ENCODE measurements around the gene TSHZ1.

The TSHZ1 gene

DNA sequence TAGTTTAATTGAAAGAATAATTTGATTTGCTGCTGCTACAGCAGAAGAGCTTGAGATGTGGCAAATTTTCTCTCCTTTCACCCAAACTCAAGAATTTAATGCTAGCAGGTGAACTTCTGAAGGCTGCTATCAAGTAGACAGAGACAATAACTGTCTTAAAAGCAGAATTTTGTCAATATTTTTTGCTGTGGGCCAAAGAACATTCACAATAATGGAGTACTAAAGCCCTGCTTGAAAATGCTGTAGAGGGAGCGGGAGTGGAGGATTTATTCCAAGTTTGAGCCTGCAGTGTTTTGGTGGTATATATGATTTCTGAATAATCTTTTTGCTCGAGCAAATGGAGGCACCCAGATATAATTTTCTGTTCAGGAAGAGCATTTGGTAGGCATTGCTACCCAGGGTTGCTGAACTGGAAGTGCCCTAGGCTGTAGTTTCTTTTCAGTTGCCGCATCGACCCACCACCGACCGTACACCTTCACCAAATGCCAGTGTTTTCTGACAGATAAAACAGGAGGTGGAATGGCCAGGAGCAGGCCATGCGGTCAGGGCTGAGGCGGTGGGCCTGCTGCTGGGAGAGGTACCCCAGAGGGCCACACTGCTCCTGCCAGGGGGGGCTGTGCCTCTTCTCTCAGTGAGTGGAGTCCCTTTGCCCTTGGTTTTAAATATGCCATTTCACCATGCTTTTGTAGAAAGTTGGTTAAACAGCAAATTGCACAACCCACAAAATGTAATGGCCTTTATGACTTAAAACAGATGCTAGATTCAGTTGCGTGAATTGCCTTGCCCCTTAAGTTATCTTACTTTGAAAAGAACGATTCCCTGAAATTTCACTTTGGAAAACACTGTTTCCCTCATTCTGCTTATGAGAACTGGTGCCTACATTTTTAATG lies 36.4 kb downstream of the TSHZ1 start:
- no peak for DNase-seq (ENCODE audit: low read depth in 2 of 2)

DNA sequence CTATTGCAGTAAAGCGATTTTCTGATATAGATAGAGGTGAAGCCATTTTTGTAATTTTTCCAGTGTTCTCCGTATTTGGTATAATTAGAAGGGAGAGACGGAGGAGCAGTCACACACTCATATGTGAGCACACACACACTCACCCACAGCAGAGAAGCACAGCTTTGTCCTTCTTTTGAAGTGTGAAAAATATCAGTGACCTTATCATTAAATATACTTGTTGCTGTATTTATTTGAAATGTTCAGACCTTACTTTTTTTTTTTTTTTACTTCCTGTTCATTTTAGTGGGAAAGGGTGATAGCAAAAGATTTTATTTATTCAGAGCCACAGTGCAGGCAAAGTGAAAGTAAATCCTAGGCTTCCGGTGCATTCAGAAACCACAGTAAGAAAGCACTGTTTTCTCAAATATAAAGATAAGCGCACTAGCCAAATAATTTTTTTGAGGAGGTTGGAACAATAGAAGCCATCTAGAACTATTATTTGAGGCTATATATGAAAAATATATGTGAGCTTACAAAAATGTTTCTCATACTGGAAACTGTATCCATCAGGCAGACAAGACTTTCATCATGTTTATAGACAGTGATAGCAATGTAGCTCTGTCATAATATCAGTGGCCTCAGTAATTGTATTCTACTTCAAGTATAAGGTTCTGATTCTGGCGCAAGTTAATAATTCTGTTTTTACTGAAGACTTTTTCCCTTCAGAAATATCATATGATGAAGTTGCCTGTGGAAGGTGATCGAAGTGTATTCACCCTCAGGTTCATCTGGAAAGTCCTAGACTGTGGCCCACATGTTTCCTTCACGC lies 37.2 kb downstream of the TSHZ1 start:
- no peak for DNase-seq (ENCODE audit: low read depth in 2 of 2)

DNA sequence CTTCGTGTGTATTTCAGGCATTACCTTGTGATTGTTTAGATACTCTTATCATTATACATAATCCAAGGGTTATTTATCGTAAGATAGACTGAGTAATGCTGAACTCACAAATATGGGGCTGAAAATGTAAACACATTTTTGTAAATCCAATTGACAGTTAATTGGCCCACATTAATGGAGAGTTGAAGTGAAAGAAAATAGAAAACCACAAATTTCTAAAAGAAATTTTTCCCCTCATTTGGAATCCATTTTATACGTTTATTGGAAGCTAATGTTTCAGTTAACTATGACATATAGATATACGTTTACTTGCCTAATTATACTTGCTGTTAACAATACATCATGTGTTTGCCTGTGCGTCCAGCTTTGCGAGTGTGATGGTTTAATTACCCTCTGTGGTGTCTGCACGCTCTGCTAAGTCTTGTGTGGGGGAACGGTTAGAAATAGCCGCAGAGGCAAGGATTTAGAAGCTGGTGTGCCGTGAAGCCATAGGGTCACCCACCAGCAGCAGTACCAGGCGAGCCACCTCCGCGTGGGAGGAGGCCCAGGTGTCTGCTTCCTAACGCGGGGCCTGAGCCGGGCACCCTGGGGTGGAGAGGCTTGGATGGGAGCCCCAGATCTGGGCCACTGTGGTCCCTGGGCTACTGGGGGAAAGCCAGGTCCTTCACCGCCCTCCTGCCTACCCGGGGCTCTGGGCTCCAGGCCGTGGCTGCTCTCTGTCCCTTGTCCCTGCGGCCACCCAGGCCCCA lies 38.0 kb downstream of the TSHZ1 start:
- DNase-seq (ENCODE audit: low read depth in 2 of 2), result no peak

DNA sequence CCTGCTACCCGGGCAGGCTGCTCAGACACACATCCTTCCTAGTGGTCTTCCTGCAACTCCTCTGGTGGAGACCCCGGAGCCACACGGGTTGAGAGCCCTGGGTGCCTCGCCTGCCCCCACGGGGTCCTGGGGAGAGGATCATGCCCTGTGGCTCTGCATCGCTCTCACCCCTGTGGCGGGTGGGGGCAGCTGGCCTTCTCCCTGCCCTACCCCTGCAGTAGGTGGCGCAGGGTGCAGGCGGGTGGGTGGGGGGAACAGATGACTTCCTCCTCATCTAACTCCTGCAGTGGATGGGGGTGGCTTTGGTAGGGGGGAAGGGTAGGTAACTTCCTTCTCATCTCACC lies 38.5 kb downstream of the TSHZ1 start:
- no peak for DNase-seq (ENCODE audit: low read depth in 2 of 2)

DNA sequence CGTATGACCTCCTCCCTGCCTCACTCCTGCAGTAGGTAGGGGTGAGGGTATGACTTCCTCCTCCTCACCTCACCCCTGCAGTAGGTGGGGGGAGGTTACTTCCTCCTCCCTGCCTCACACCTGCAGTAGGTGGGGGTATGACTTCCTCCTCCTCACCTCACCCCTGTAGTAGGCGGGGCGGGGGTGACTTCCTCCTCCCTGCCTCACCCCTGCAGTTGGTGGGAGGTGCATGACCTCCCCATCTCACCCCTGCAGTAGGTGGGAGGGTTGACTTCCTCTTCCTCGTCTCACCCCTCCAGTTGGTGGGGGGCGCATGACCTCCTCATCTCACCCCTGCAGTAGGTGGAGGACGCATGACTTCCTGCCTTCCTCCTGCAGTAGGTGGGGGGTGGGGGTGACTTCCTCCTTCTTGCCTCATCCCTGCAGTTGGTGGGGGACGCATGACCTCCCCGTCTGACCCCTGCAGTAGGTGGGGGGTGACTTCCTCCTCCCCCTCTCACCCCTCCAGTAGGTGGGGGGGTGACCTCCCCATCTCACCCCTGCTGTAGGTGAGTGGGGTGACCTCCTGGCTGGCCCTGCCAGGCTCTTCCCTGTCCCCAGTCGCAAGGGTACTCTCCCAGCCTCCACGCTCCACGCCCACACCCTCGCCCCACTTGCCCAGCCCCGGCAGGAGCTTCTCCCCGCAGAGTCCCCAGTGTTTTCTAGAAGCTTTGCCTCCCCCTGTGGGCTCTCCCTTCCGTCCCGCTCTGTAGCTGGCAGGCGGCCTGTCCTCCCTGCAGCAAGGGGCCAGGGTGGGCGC lies 39.3 kb downstream of the TSHZ1 start:
- DNase-seq (ENCODE audit: low read depth in 2 of 2), result no peak

DNA sequence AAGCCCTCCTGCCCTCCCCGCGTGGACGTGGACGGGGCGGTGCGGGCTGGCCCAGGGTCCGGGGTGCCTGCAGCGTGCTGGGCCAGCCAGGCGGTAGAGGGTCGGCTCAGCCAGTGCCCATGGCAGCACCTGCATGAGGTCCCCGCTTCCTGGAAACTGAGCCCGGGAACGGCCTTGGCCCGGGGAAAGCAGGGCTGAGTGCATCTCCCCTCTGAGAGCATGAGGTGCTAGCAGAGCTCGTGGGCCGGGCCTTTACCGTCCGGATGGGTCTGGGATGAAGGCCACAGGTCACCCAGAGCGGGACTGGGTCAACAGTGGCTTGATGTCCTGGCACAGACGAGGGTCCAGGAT lies 39.8 kb downstream of the TSHZ1 start:
- DNase-seq (ENCODE audit: low read depth in 2 of 2), result no peak

DNA sequence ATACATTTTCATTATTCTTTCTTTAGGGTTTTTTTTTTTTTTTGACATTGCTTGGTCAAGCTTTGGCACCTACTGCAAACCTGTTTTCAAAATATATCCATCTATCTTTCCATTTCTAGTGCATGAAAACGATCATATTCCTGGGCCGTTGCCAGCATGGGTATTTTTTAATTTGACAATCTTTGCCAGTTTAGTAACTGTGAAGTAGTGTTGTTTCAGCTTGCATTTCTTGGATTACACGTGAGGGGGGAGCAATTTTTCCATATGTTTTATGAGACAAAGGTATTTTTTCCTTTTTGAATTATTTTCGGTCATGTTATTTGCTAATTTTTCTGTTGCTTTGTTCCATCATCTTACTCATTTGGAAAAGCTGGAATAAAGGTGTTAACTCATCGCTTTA lies 40.9 kb downstream of the TSHZ1 start:
- no peak for DNase-seq (ENCODE audit: low read depth in 2 of 2)

DNA sequence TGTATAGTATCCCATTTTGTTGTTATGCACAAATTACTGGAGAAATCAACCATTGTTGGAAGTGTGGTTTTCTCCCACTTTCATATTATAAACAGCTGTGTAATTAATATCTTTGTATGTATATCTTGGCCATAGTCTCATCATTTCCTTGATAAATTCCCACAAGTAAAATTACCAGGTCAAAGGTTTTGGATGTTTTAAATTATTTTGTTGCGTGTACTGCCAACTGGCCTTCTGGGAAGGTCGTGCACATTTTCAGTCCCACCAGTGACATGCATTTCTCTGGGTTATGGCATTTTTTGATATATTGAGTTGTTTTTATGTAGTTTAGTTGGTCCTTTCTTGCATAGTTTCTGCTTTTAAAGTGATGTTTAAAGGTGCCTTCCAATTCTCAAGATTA lies 41.5 kb downstream of the TSHZ1 start:
- DNase-seq (ENCODE audit: low read depth in 2 of 2), result no peak

DNA sequence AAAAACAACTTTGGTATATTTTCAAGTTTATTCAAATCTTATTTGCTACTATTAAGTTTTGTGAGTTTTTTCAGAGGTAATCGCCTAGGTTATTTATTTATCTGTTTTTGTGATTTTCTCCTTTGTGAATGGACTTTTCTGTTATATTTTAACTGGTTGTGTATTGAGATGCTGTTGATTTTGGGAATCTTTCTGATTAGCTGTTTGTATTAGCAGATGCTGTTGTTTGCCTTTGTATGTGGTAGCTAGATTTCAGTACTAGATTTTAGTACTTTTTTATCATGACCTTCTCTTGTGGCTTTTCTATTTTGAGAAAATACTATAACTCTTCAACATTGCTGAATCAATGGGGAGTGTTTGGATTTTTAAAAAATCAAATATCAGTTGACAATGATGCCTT lies 42.4 kb downstream of the TSHZ1 start:
- DNase-seq (ENCODE audit: low read depth in 2 of 2), result no peak

DNA sequence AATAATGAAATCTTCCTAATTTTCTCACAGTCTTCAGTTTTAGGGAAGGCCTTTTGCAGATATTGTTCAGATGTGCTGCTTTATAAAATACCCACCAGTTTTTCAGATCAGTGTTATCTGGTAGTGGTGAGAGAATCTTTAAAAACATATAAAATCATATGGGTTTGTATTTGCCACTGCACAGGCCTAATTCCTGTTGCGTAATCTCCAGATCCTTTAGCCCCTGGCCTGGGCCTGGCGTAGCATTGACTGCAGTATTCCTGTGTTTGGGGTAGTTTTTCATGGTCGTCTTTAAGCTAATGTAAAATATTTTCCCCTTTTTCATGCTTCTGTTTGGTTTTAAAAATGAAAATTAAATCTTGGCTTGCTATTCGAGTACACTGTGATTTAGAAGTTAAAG lies 43.2 kb downstream of the TSHZ1 start:
- no peak for DNase-seq (ENCODE audit: low read depth in 2 of 2)

DNA sequence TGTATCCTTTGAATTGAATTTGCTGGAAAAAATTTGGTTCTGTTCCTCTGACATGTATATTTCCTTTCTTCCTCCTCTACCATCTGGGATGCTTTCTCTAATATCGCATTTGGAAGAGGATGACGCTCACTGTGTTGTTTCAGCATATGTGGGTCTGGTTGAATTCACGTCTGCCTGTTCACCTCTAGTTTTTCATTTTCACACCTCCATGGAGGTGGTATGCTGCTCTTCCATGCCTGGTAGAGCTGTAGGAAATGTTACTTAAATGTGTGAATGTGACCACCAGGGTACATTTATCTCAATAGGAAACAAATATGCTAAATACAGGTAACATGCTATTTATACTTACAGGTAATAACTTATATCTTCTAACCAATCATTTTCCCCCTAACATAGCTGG lies 44.5 kb downstream of the TSHZ1 start:
- DNase-seq (ENCODE audit: low read depth in 2 of 2), result no peak

DNA sequence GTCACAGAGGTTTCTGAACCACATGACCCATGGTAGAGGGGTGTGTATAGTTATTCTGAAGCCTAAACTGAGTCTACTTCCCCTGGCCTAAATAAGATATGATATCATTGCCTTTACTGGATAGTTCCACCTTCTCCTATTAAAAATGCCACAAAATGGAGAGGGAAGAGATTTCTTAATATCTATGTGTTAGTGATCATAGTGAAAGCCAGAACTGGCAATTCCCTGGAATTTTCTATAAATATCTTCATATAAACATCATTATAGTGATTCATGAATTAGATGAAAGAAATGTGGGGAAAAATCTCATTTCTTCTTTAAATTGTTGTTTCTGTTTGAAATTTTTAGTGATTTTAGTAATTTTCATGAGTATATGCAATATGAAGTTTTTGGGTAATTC lies 45.8 kb downstream of the TSHZ1 start:
- no peak for DNase-seq (ENCODE audit: low read depth in 2 of 2)

DNA sequence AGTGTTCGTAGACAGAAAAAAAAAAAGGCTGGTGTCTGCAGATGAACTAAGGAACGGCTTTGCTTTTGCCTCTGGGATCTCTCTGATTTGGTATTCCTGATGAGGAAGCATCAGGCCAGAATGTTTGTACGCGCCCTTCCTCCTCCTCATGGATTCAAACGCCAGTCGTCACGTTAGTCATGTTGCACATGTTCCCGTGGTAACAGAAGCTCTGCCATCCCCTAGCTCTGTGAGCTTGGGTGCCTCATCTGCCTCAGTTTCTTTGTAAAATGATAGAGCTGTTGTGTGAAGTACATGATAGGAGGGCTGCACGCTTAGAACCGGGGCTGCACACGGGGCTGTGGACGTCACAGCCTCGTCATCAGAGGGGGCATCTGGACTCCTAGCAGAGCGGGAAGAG lies 47.0 kb downstream of the TSHZ1 start:
- no peak for DNase-seq (ENCODE audit: low read depth in 2 of 2)

DNA sequence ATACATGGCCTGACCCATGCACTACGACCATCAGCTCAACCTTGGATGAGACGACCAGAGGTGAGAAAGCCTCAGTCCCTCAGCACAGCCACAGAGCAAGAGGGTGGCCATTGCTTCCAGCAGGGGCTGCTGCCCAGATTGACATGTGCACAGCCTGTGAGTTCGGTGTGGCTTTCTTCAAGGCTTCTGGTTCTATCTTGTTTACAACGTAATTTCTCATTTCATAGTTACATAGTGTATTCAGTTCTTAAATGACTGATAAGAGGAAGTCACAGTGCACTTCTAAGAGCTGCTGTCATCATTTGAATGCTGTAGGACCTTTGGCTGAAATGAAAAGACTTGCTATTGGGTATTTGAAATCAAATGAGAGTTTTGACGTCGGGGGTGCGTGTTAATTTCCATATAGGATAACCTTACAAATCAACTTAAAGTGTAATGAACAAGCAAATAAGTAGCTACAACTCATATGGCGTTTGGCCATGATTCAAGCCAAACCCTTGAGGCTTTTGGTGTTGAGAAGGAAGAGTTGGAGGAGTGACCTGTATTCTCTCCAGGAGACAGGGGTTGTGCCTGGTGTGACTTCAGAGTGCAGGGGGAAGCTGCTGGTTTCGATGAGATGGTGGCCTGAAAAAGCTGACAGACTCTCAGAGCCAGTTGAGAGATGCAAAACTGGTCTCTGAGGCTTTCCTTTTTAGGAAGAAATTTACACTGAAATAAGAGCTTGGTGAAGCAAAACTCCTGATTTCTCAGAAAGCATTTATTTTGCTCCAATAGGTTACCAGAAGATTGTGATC lies 51.0 kb downstream of the TSHZ1 start:
- DNase-seq (ENCODE audit: low read depth in 2 of 2), result no peak

DNA sequence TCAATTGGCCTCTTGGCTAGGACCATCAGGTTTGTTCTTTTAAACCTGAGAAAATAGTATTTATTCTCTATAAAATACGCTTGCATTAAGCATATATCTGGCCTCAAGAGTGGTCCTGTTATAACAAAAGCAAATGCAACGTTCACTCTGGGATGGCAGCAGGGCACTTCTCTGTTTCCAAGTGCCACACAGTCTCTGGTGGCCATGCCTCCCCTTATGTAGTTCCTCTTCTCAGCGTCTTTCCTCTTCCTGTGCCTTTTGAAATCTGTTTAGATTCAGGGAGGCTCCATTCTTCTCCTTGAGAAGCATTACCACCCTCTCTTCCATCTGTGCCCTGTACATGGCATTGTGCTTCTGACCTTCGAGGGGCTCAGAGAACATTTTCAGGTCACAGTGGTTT lies 51.9 kb downstream of the TSHZ1 start:
- DNase-seq (ENCODE audit: low read depth in 2 of 2), result no peak

DNA sequence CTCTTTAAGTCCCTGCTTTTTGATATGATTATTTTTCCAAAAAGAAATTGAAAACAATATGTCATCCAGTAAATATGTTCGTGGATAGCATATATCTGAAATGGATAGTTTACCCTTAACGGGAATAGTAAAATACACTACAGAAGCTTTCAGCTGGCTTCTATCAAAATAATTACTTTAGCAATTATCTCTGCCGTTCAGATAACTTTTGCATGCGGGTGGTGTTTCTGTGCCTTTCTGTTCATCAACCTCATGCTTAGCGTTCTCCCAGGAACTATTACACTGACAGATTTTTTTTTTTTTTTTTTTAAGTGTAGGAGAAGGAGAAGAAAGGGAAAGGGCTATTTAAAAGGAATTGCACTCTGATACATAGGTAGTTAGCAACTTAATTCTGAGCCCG lies 53.6 kb downstream of the TSHZ1 start:
- DNase-seq (ENCODE audit: low read depth in 2 of 2), result no peak

DNA sequence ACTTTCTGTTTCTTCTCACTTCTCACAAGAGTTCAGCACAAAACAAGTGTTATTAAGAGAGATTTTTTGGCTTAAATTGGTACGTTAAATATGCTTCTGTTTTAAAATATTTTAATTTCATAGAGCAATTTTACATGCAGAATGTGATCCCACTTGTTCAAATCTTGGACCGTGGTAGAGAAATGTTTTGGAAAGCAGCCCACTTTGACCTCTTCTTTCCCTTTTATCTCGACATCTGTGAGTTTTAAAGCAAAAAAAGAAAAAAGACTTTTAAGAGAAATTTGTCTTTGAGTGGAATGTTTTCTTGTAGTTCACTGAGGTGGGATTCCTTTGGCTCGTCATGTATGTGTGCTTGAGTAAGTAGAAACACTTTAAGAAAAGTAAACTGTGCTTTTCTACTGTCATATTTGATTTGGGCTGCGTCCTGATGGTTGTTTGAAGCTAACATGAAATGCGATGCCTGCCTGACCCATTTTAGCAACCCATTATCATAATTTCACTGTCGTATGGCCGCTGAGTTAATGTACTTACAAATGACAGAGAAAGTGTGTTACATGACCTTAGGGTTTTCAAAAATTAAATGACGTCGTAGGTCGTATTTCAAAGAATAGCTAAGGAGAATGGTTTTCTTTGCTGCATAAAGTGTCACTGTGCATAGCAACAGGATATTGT lies 54.5 kb downstream of the TSHZ1 start:
- no peak for DNase-seq (ENCODE audit: low read depth in 2 of 2)

DNA sequence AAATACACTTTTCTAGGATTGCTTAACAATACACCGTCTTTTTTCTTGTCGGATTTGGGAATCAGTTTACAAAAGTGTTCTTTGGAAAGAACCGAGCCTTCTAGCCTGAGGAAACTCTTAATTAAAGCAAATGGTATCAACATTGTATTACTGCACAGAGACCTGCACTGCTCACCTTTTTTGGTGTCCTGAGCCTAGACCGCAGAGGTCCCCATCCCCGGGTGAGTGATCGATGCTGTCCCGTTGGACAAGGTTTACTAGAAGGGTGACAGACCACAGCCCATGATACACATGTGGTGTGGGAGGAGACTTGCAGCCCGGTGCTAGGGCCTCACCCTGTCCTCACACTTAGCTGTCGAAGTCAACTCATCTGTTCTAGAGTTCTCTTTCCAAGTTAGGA lies 55.3 kb downstream of the TSHZ1 start:
- no peak for DNase-seq (ENCODE audit: low read depth in 2 of 2)

DNA sequence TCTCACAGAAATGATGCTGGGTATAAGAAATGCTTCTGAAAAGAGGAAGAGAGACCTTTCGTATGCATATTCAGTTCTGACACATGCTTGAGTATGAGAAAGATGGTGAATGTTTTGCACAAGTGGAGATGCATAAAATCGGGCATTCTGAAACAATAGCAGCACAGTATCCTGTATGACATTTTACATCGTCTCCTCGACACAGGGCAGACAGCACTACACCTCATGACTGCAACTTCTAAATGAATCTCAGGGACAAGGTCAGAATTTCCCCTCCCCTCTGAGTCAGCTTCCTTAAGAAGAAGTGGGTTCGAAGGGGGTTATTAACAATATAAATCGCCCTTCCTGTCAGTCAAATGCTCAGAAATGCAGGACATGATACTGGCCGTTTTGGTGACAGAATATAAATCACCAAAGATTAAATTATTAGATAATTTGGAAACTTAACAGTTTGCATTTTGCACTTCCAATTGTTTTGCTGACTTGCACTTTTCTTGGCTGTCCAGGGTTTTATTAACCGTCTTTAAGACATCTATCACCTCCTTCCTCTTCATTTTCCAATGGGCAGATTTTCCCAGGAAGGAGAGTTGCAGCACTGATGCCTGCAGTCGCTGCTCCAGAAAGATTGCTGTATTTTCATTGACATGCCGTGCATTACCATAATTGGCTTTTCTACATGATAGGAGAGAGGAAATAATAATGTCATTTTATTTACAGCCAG lies 57.2 kb downstream of the TSHZ1 start:
- no peak for DNase-seq (ENCODE audit: low read depth in 2 of 2)

DNA sequence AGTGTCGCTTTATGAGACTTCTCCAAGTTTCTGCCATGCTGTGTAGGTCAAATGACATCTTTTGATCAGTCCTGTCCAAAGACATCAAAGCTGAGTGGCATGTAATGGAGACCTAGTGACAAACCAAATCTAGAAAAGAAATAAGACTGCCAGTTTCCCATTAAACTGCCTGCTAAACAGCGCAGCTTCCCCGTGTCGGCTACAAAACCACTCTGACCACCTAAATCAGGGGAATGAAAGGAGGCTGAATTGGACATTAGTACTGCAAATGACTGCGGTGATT lies 57.7 kb downstream of the TSHZ1 start:
- no peak for DNase-seq (ENCODE audit: low read depth in 2 of 2)

Measured in stimulated activated CD4-positive, alpha-beta T cell treated with anti-CD3 and anti-CD28 coated beads, Interleukin-4, amount 100 ng/mL, for 48 hours (primary cell).